SKM-1 (cell line): ENCODE results near the gene RAB42.

ENCODE experiments used
- DNase-seq: peaks from one replicate; lab custom pipeline; 2025; ENCODE audit not compliant: unreplicated experiment; lab: John Stamatoyannopoulos, UW

The RAB42 gene

GRCh38 chr1:28644494-28644893 is 52.4 kb downstream of the RAB42 start:
- no peak for DNase-seq
